HG02943 (cell line): Measurements from ENCODE around the gene SRRM4.

ENCODE experiments used
- ATAC-seq: cut with Tn5 transposase; IDR thresholded peaks from one replicate; pipeline ENCODE4 v1.9.1; 2021; ENCODE audit warnings: mild to moderate bottlenecking, low read depth, moderate library complexity; ENCODE audit not compliant: unreplicated experiment

The SRRM4 gene

GRCh38 chr12:119114294-119114693, 133.0 kb downstream of the SRRM4 start:
- no peak for ATAC-seq

GRCh38 chr12:119115296-119115905, 134.1 kb downstream of the SRRM4 start:
- no peak for ATAC-seq

DNA sequence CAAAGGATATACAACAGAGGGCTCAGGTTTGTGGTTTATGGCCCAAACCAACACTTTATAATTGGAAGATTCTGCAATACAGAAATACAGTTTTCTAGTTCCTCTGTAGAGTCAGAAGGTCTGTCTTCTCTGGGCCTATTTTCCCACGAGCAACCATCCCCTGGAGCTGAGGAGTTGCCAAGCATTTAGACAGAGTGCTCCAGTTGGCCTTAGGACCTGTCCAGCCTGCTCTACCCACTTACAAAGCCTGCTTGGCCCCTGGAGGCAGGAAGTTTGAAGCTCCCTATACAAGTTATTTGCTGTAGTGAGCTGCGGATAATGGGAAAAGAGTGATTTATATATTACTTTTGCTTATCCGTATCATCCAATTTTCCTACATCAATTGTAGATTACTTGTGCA, 136.6 kb downstream of the SRRM4 start:
- no peak for ATAC-seq

DNA sequence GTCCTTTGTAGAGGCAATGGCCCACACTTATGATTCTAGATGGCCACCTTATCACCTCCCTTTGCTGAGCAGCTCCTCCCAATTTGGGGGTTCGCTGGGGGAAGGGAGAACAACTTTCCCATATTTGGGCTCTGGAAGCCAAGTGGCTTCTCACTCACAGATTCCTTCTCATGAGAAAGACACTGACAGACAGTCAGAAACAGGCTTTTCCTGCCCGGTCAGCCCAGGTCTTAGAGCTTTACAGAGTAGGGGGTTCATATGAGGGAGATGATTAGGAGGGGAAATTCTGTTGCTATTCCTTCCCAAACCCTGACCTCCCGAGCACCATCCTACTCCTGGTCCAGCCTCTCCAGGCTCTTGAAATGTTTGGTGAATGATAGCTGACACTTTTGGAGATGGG, 137.3 kb downstream of the SRRM4 start:
- no peak for ATAC-seq

DNA sequence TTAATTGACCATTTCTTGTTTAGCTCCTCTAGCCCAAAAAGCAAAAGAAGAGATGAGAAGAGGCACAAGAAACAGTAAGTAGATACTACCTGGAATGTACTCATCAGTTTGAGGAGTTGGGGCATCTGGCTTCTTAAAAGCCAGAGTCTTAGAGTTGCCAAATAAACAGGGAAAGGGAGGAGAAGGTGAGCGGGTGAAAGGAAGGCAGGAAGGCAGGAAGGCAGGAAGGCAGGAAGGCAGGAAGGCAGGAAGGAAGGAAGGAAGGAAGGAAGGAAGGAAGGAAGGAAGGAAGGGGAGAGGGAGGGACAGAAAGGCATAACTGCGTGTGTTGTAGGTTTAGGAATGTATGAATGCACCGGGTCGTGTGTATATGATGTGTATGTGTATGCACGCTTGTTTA, 140.7 kb downstream of the SRRM4 start:
- ATAC-seq, result no peak

GRCh38 chr12:119122751-119123150, 141.4 kb downstream of the SRRM4 start:
- ATAC-seq, result no peak

- no peak for ATAC-seq
These were observed 147.2 kb downstream of the SRRM4 start for GRCh38 chr12:119128527-119128926.

- ATAC-seq, result no peak
These were observed 148.6 kb downstream of the SRRM4 start for GRCh38 chr12:119129827-119130434.

GRCh38 chr12:119130523-119130922, 149.2 kb downstream of the SRRM4 start:
- no peak for ATAC-seq

DNA sequence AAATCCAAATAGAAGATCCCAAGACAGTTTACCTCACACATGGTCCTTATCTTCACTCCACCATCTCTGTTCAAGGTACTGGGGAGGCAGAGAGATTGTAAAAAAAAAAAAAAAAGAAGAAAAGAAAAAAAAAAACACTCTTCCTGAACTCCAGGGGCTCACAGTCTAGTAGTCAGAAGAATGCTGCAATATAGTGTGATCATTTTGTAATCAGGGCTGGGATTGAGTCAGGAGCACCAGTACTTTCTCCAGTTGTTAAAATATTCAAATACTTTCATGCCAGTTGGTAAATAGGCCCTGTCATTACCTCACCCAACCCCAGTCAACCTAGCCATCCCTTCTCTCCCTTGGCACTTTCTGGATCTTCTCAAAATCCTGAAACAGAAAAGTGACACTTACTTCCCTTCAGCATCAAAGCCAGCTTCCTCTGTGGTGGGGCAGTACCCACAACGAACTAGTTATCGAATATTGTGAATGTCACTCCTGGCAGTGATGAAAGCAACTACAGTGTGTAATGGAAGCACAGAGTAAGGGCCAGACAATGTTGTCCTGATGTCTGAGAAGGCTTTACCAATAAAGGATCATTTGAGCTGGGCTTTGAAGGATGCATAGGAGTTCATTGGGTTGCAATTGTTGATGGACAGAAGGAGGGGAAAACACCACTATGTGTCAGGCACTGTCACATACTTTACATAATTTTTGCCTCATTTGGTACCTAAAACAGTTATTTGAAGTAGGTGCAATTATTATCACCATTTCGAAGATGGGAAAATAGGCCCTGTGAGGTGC, 153.1 kb downstream of the SRRM4 start:
- ATAC-seq, result no peak

DNA sequence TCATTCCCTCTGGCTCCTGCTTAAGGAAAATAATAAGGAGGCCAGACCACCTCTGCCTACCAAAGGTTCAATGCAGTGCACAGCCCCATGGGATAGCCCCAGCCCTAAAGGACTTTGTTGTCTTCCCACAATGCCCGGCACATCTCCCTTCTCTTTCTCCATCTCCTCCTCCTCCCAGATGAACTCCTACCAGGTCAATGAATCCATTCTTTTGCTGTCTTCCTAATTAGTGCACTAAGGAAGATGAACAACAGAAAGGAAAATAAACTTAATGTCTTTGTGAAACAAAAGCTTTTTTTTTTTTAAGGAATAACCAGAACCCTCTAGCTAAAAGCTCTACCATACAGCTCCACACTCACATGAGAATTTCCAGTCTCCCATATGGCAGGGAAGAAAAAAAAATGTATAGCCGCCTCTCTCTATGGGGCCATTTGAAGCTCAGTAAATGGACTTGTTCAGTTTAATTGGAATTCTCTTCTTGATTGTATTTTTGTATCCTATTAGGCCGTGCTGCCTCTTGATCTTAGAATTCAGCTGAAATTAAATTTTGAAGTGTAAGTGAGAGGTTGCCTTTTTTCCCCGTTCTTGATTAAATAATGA, 155.6 kb downstream of the SRRM4 start:
- ATAC-seq, result no peak

DNA sequence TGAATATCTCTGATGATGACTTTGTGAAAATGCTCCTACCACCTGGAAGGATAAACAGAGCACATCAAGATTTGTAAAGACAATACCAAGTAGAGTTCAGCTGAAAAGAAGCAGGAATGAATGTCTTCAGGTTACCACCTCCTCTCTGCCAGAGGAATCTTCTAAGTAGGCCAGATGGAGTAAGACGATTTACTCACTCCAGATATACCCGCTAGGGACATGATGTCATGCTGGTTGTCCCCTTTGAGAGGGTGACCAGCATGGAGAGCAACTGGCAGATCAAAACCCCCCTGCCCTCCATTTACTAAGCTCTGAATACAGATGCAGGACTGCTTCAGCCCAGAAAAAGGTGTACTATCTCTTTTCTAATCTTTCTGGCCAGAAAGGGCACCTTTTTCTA, 158.1 kb downstream of the SRRM4 start:
- ATAC-seq, result no peak

GRCh38 chr12:119145367-119145766, 164.0 kb downstream of the SRRM4 start:
- ATAC-seq, result no peak

- ATAC-seq, result no peak
These were observed 166.6 kb downstream of the SRRM4 start for GRCh38 chr12:119147847-119148448.

DNA sequence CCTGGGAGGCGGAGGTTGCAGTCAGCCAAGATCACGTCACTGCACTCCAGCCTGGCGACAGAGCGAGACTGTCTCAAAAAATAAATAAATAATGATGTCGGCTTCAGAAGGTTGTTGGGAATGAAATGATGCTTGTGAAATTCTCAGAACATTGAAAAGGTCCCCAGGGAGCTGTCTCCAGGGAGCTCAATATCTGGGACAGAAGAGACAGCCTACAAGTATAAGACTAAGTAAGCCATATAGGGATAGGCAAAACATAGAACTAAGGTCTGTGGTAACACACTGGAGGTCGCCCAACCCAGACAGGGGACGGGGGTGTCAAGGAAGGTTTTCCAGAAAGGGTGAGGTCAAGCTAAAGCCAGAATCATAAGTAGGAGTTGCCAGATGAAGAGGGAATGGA, 167.9 kb downstream of the SRRM4 start:
- ATAC-seq, result no peak

- ATAC-seq, result no peak
These were observed 170.2 kb downstream of the SRRM4 start for GRCh38 chr12:119151445-119152026.

- no peak for ATAC-seq
These were observed 172.4 kb downstream of the SRRM4 start for GRCh38 chr12:119153477-119154434.

DNA sequence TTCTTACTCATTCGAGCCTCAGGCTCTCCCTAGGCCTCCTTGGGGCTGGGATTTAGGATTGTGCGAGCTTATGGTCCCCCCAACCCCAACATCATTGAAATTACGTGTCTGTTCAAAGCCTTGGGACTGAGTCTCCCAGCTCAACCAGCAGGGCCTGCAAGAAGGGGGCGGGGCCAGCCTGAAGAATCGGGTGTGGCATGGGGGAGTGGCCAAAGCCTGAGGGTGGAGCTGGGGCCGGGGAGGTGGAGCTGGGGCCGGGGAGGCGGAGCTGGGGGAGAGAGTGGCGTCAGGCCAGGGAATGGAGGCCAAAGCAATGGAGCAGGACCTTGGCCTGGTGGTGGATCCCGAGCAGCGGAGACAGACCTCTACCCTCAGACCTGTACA, 173.1 kb downstream of the SRRM4 start:
- no peak for ATAC-seq

DNA sequence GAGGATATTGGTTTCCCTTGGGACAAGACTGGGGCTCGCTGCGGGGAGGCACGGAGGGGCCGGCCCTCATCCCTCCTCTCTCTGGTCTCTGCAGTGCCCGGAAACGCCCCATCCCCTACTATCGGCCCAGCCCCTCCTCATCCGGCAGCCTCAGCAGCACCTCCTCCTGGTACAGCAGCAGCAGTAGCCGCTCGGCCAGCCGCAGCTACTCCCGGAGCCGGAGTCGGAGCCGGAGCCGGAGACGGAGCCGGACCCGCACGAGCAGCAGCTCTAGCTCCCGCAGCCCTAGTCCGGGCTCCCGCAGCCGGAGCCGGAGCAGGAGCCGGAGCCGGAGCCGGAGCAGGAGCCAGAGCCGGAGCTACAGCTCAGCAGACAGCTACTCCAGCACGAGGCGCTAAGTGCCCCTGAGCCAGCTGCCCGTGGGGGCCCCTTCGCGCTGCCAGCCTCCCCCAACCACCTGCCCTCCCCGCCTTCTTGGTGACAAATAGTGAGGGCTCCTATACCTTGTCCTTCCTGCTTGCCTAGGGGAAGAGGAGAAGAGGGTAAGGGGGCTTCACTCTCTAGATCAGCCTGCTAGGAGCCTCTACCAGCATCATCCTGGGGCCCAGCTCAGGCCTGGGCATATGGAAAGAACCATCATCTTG, 175.2 kb downstream of the SRRM4 start:
- ATAC-seq, result no peak
